ENCODE measurements around the gene ISG20L2. TPM values are rescaled to one million over a fixed set of nuclear protein-coding genes. Genes with fewer than 3 reads are reported as not detected.

ISG20L2 gene
- total RNA-seq: 10 to 100 TPM; 22.3 to 32.8 (median 28.4) TPM

- H3K27me3 ChIP-seq: no peaks in the 10 kb centered on the region
- DNase-seq: peak; percentile 85
- no peaks in the 10 kb centered on the region for H3K9me3 ChIP-seq
- WGBS, 2 donors: 3 to 4% methylated on average over 10 to 21 of the region's 57 CpGs
- peaks cover 2 to 41% (median 6%) of the 10 kb centered on the region in 3 donors for H3K36me3 ChIP-seq
- peak within 1 kb of the TSS; percentile 97 to 99 (median 98) for H3K27ac ChIP-seq
- intact Hi-C loops (cut with DNase I): loop anchor here (5.0 kb wide), 1 partner anchor 37 kb away; no protein-coding TSS in a partner anchor
- peaks cover 20 to 58% (median 34%) of the 10 kb centered on the region in 3 donors for H3K4me1 ChIP-seq
- peak in 2 of 4 donors; percentile 4 to 8 for TF ChIP-seq POLR2A (IDR thresholded peaks at IDR 0.05)
- TF ChIP-seq, protein P1, sequence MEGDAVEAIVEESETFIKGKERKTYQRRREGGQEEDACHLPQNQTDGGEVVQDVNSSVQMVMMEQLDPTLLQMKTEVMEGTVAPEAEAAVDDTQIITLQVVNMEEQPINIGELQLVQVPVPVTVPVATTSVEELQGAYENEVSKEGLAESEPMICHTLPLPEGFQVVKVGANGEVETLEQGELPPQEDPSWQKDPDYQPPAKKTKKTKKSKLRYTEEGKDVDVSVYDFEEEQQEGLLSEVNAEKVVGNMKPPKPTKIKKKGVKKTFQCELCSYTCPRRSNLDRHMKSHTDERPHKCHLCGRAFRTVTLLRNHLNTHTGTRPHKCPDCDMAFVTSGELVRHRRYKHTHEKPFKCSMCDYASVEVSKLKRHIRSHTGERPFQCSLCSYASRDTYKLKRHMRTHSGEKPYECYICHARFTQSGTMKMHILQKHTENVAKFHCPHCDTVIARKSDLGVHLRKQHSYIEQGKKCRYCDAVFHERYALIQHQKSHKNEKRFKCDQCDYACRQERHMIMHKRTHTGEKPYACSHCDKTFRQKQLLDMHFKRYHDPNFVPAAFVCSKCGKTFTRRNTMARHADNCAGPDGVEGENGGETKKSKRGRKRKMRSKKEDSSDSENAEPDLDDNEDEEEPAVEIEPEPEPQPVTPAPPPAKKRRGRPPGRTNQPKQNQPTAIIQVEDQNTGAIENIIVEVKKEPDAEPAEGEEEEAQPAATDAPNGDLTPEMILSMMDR (IDR thresholded peaks at IDR 0.05): peak in 1 of 6 experiments; percentile 15
- H3K4me3 ChIP-seq: peak within 1 kb of the TSS; percentile 77 to 92 (median 87)
Observed at GRCh38 chr1:156728599-156729462, at the start of gene ISG20L2. Gene ISG20L2, minus strand, starts transcription at chr1:156728766. Its CDS starts 1,114 bp downstream, at chr1:156727652.

- peaks cover 0 to 48% (median 21%) of the 10 kb centered on the region in 3 donors for H3K4me1 ChIP-seq
- DNase-seq: no peak
- H3K27ac ChIP-seq: no peak overlapping the region
- intact Hi-C loops (cut with DNase I): no loop called here
- no peak overlapping the region for H3K4me3 ChIP-seq
- TF ChIP-seq, protein P1 (IDR thresholded peaks at IDR 0.05): no peak
- no peak for TF ChIP-seq POLR2A (IDR thresholded peaks at IDR 0.05)
- no peaks in the 10 kb centered on the region for H3K9me3 ChIP-seq
- no peaks in the 10 kb centered on the region for H3K27me3 ChIP-seq
- WGBS, 2 donors: 46 to 63% methylated on average over 1 of the region's 1 CpG
- H3K36me3 ChIP-seq: peaks cover 0 to 27% (median 2%) of the 10 kb centered on the region in 3 donors
Observed at GRCh38 chr1:156777573-156777972, 49.0 kb upstream of the ISG20L2 start.

GRCh38 chr1:156776942-156777341, 48.4 kb upstream of the ISG20L2 start:
- intact Hi-C loops (cut with DNase I): no loop called here
- TF ChIP-seq, protein P1 (IDR thresholded peaks at IDR 0.05): no peak
- no peak for TF ChIP-seq POLR2A (IDR thresholded peaks at IDR 0.05)
- Histone ChIP-seq H3K4me3 (no peak overlapping the region), H3K27ac (no peak overlapping the region), H3K4me1 (peaks cover 0 to 52% (median 22%) of the 10 kb centered on the region in 3 donors), H3K27me3 (no peaks in the 10 kb centered on the region), H3K9me3 (no peaks in the 10 kb centered on the region), H3K36me3 (peaks cover 0 to 28% (median 0%) of the 10 kb centered on the region in 3 donors)
- WGBS, 2 donors: 63 to 64% methylated on average over 4 of the region's 4 CpGs
- no peak for DNase-seq

GRCh38 chr1:156775799-156776198, 47.2 kb upstream of the ISG20L2 start:
- Histone ChIP-seq H3K9me3 (no peaks in the 10 kb centered on the region), H3K27me3 (no peaks in the 10 kb centered on the region), H3K27ac (no peak overlapping the region), H3K4me1 (peaks cover 0 to 53% (median 21%) of the 10 kb centered on the region in 3 donors), H3K36me3 (peaks cover 0 to 28% (median 0%) of the 10 kb centered on the region in 3 donors), H3K4me3 (no peak overlapping the region)
- TF ChIP-seq POLR2A (IDR thresholded peaks at IDR 0.05): no peak
- TF ChIP-seq, protein P1 (IDR thresholded peaks at IDR 0.05): no peak
- no peak for DNase-seq
- WGBS, 2 donors: 78 to 80% methylated on average over 4 to 5 of the region's 5 CpGs
- intact Hi-C loops (cut with DNase I): no loop called here

- Histone ChIP-seq H3K36me3 (peaks cover 0 to 28% (median 0%) of the 10 kb centered on the region in 3 donors), H3K4me3 (no peak overlapping the region), H3K27me3 (no peaks in the 10 kb centered on the region), H3K4me1 (peaks cover 7 to 75% (median 41%) of the 10 kb centered on the region in 3 donors), H3K27ac (no peak overlapping the region), H3K9me3 (no peaks in the 10 kb centered on the region)
- TF ChIP-seq, protein P1 (IDR thresholded peaks at IDR 0.05): no peak
- TF ChIP-seq POLR2A (IDR thresholded peaks at IDR 0.05): no peak
- intact Hi-C loops (cut with DNase I): no loop called here
- no peak for DNase-seq
- WGBS, 2 donors: 74 to 83% methylated on average over 3 of the region's 3 CpGs
Observed at GRCh38 chr1:156773607-156774006, 45.0 kb upstream of the ISG20L2 start.

Data from esophagus squamous epithelium (tissue), 5 donors.